SK-MEL-5 (cell line): Measurements from ENCODE around the gene RBX1. TPM values are rescaled to one million over a fixed set of nuclear protein-coding genes. Genes with fewer than 3 reads are reported as not detected.
"Not testable (repeated sequence)": the region's sequence is repeated elsewhere in the genome, so short reads cannot be mapped to it uniquely, and the experiment has no call there.

ENCODE experiments used
- DNase-seq: peaks from one replicate; pipeline ENCODE4 v3.0.0-alpha.2; 2016; ENCODE audit warnings: low read depth, low spot score
- in situ Hi-C: cut with HindIII; loops from 2 replicates; pipeline ENCODE4 v1.10.0; 2016; ENCODE audit warnings: low sequenced_read_pairs, high pct_unique_total_duplicates, low pct_unique_long_range_greater_than_20kb
- total RNA-seq: library from RNA; depleted of rRNA; stranded (reverse); fragments of >200 nt; shearing (Covaris generic); gene quantifications from 2 replicates; pipeline ENCODE4 v1.2.3, GENCODE V29; 2014

RBX1 gene
- total RNA-seq, 1 experiment from 2014 or later, result 75.5 TPM

- in situ Hi-C loops, result no loop called here
- no peak for DNase-seq
Measured at GRCh38 chr22:40965936-40966725, 15.0 kb downstream of the RBX1 start.

- DNase-seq, result no peak
- in situ Hi-C loops, result no loop called here
Measured at GRCh38 chr22:40966726-40967085, 15.5 kb downstream of the RBX1 start.

- DNase-seq, result no peak
- in situ Hi-C loops, result no loop called here
Measured at GRCh38 chr22:40967111-40967760, 16.1 kb downstream of the RBX1 start.

GRCh38 chr22:40972587-40972986, 21.4 kb downstream of the RBX1 start:
- in situ Hi-C loops, result no loop called here
- DNase-seq, result no peak

- in situ Hi-C loops, result no loop called here
- no peak for DNase-seq
Measured at GRCh38 chr22:40973144-40973543, 22.0 kb downstream of the RBX1 start.

GRCh38 chr22:40975366-40975765, 24.2 kb downstream of the RBX1 start:
- DNase-seq, result no peak
- in situ Hi-C loops, result no loop called here

- in situ Hi-C loops, result no loop called here
- no peak for DNase-seq
Measured at GRCh38 chr22:40976866-40977700, 25.9 kb downstream of the RBX1 start.

GRCh38 chr22:40979198-40979597, 28.0 kb downstream of the RBX1 start:
- in situ Hi-C loops, result no loop called here
- DNase-seq, result no peak

- DNase-seq, result no peak
- in situ Hi-C loops, result no loop called here
Measured at GRCh38 chr22:40979871-40980270, 28.7 kb downstream of the RBX1 start.

GRCh38 chr22:40982482-40983385, 31.6 kb downstream of the RBX1 start:
- in situ Hi-C loops, result no loop called here
- DNase-seq, result no peak

GRCh38 chr22:40991298-40991697, 40.1 kb downstream of the RBX1 start:
- in situ Hi-C loops, result no loop called here
- DNase-seq, result no peak

GRCh38 chr22:40995821-40996220, 44.6 kb downstream of the RBX1 start:
- no peak for DNase-seq
- in situ Hi-C loops, result no loop called here

- DNase-seq, result no peak
- in situ Hi-C loops, result no loop called here
Measured at GRCh38 chr22:40997520-40997919, 46.3 kb downstream of the RBX1 start.

GRCh38 chr22:41000040-41000565, 48.9 kb downstream of the RBX1 start:
- DNase-seq, result no peak
- in situ Hi-C loops, result no loop called here

- in situ Hi-C loops, result no loop called here
- DNase-seq, result no peak
Measured at GRCh38 chr22:41000941-41001721, 50.0 kb downstream of the RBX1 start.

- in situ Hi-C loops, result no loop called here
- no peak for DNase-seq
Measured at GRCh38 chr22:41001722-41002122, 50.5 kb downstream of the RBX1 start.

- in situ Hi-C loops, DNase-seq: not testable (repeated sequence)
Measured at GRCh38 chr22:41002386-41002785, 51.2 kb downstream of the RBX1 start.
